Omental fat pad (tissue), 4 donors: ENCODE results near the gene COL6A1. TPM values are rescaled to one million over a fixed set of nuclear protein-coding genes. Genes with fewer than 3 reads are reported as not detected.

Experiments
- ATAC-seq: fragments of 150-250 bp; one replicate; pipeline ENCODE4 v1.9.1; 2016; ENCODE audit warnings: mild to moderate bottlenecking, moderate library complexity; ENCODE audit not compliant: low FRiP score
- DNase-seq: peaks from one replicate; pipeline ENCODE4 v3.0.0-alpha.2; 2019; ENCODE audit warnings: low spot score
- total RNA-seq, 4 donors: library from RNA; depleted of rRNA; stranded (reverse); fragments of >200 nt; gene quantifications; one replicate each; pipeline ENCODE4 v1.1.0, GENCODE V29; 2016
- TF ChIP-seq, protein P1 (sequence below), 3 donors: fragments of 450-650 bp; IDR thresholded peaks; one replicate each; pipeline ENCODE4 v1.5.1; 2016 to 2017; ENCODE audit warnings: antibody characterized with exemption in 3 of 3, mild to moderate bottlenecking in 3 of 3, moderate library complexity in 2 of 3

Gene COL6A1
- total RNA-seq, 4 donors from 2014 or later: 410 to 1,024 (median 521) TPM

- TF ChIP-seq, protein P1, sequence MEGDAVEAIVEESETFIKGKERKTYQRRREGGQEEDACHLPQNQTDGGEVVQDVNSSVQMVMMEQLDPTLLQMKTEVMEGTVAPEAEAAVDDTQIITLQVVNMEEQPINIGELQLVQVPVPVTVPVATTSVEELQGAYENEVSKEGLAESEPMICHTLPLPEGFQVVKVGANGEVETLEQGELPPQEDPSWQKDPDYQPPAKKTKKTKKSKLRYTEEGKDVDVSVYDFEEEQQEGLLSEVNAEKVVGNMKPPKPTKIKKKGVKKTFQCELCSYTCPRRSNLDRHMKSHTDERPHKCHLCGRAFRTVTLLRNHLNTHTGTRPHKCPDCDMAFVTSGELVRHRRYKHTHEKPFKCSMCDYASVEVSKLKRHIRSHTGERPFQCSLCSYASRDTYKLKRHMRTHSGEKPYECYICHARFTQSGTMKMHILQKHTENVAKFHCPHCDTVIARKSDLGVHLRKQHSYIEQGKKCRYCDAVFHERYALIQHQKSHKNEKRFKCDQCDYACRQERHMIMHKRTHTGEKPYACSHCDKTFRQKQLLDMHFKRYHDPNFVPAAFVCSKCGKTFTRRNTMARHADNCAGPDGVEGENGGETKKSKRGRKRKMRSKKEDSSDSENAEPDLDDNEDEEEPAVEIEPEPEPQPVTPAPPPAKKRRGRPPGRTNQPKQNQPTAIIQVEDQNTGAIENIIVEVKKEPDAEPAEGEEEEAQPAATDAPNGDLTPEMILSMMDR (IDR thresholded peaks at IDR 0.05): no peak
- DNase-seq (no peak), ATAC-seq (no peak)
Measured at GRCh38 chr21:46052703-46053651, 71.4 kb downstream of the COL6A1 start.

GRCh38 chr21:46054031-46054430 lies 72.5 kb downstream of the COL6A1 start:
- DNase-seq (no peak), ATAC-seq (no peak)
- TF ChIP-seq, protein P1 (IDR thresholded peaks at IDR 0.05): no peak

- no peak for DNase-seq
- ATAC-seq: peak; percentile 37
- TF ChIP-seq, protein P1 (IDR thresholded peaks at IDR 0.05): no peak
Measured at GRCh38 chr21:46054451-46054881, 72.9 kb downstream of the COL6A1 start.

Other genes with a start within 250 kb of the COL6A1 start
- gene COL6A2, start 116.3 kb downstream of the COL6A1 start, total RNA-seq: 1,000 to 10,000 TPM in 1 of 4 donors, 100 to 1,000 TPM in 3; 480 to 1,153 (median 616) TPM
- not detected for gene FTCD, start 173.8 kb downstream of the COL6A1 start, total RNA-seq
- 1 to 10 TPM in 3 of 4 donors, under 1 TPM in 1; 0.96 to 8.0 (median 2.8) TPM for gene SPATC1L, start 202.7 kb downstream of the COL6A1 start, total RNA-seq
- 100 to 1,000 TPM in 2 of 4 donors, 10 to 100 TPM in 2; 94.8 to 122 (median 108) TPM for gene LSS, start 247.0 kb downstream of the COL6A1 start, total RNA-seq